Thyroid gland (tissue), 4 donors: ENCODE measurements around the gene TRIM56.
"Not testable (repeated sequence)": the region's sequence is repeated elsewhere in the genome, so short reads cannot be mapped to it uniquely, and the experiment has no call there.

Experiments used
- CTCF ChIP-seq, 6 experiments: fragments of 200-600 bp in 3 of 6; fragments of 450-650 bp in 3 of 6; sonication (generic) in 3 of 6; IDR thresholded peaks; one replicate each; pipeline ENCODE4 v1.5.1; 2016 to 2019; ENCODE audit warnings: antibody characterized with exemption in 6 of 6, mild to moderate bottlenecking in 2 of 6, inconsistent platforms in 1 of 6, moderate library complexity in 1 of 6
- POLR2A ChIP-seq, 2 donors: fragments of 450-650 bp; IDR thresholded peaks; one replicate each; pipeline ENCODE4 v1.6.1; 2017; ENCODE audit warnings: antibody characterized with exemption in 2 of 2, mild to moderate bottlenecking in 2 of 2, moderate library complexity in 1 of 2

- TF ChIP-seq CTCF, POLR2A (IDR thresholded peaks at IDR 0.05): not testable (repeated sequence)
Observed at GRCh38 chr7:101105248-101105647, 20.0 kb downstream of the TRIM56 start.
